NCI-H1694 (cell line): Measurements from ENCODE around the gene KAT6B.

Experiments used
- DNase-seq: peaks from one replicate; lab custom pipeline; 2025; lab: John Stamatoyannopoulos, UW

KAT6B gene

DNA sequence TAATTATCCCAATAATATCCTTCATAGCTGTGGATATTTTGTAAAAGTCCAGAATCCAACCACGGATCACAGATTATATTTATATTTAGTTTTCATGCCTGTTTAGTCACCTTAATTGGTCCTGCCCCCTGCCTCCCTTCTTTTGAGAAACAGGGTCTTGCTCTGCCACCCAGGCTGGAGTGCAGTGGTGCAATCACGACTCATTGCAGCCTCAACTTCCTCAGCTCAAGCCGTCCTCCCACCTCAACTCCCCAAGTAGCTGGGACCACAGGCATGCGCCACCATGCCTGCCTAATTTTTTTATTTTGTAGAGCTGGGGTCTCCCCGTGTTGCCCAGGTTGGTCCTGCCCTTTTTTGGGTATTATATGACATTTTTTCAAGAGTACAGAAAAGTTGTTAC lies 129.4 kb downstream of the KAT6B start:
- DNase-seq, result no peak

DNA sequence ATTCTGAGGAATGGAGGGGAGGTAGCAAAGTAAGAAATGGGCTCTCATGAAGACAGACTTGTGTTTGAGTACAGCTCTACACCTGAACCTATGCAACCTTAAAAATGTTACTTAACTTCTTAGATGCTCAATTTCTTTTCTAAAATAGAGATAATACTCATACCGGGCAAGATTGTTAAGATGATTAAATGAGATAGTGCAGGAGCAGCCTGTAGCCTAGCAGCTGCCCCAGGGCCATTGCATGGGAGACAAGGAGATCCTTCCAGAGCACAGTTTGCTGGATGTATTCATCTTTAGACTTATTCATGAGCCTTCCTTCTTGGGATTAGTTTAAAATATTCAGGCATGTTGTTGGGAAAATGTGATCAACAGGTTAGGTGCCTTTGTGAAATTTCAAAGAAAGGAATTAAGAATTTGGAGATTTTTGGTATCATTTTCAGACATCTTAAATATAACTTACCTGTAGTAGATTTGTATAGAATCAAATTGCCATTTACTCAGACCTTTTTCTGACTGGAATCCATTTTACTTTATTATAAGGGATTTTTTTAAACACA lies 130.2 kb downstream of the KAT6B start:
- no peak for DNase-seq

DNA sequence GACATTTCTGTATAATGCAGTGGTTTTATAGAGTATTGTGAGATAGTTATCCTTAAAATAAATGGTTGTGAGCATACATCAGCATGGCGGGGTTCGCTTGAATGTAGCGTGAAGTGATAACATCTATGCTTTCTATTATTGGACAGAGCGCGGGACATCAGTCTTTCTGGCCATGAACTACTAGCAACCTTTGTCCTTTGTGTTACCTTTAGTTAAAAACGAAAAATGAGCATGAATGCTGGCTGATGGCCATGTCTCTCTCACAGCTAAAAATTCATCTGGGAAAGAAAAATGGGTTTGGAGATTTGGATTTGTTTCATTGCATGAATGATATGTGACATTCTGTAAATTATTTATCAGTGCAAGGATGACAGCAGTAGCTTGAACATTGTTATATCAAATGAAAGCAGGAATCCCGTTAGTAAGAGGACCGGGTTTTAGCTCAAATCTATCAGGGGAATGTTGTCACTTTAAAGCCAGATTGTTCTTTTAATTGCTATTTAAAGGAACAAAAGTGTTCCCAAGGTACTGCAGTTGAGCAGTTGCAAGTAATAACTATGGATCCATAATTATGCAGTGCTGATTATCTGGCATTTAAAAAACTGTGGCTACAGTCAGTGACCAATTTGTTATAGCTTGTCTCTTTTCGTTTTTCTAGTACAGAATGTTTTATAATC lies 131.0 kb downstream of the KAT6B start:
- no peak for DNase-seq

DNA sequence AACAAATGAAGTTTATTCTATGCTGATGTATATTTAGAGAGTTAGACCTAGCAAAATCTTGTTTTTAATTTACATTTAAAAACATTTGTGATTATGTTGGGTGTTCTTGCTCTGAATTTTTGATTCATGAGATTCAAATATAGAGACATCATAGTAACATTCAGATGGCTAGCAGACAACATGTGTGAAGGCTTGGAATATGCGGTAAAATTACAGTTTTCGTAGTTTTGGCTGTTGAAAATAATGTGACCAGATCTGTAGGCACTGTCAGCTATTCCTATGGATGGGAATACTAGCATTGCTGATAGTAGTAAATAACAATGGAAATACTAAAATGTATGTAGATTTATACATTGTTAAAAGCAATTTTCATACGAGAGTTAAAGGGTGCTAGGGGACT lies 131.9 kb downstream of the KAT6B start:
- DNase-seq, result no peak

DNA sequence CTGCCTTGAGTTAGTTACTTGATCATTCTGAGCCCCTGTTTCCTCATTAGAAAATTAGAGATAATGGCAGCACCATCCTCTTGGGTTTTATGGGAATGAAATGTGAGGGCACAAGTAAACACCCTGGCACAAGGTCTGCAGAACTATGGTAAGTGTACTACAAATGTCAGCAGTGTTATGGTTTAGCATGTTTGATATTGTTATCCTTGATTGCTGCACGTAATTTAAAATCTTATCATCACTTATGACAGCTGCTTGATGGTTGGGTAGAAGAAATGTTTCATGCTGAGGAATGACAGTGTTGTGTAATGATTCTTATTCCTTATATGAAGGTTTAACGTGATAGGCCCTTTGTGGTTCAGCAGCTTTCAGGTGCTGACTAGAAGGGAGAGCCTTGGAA lies 134.3 kb downstream of the KAT6B start:
- DNase-seq, result no peak

DNA sequence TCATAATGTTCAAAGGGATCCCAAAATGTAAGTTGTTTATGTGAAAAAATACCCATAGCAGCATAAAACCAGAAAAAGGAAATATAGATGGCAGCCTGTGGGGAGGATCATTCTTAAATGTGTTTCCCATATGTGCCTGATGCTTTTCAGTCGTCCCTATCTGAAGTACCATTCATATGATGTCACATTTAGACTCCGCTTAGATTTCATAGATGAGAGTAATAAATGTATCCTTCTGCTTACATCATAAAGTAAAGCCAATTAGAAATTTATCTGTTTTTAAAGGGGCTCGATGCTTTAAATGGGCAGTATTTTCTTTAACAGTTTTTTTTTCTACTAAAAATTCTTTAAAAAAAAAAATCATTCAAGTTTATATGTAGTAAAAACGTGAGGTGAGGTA lies 136.1 kb downstream of the KAT6B start:
- no peak for DNase-seq

DNA sequence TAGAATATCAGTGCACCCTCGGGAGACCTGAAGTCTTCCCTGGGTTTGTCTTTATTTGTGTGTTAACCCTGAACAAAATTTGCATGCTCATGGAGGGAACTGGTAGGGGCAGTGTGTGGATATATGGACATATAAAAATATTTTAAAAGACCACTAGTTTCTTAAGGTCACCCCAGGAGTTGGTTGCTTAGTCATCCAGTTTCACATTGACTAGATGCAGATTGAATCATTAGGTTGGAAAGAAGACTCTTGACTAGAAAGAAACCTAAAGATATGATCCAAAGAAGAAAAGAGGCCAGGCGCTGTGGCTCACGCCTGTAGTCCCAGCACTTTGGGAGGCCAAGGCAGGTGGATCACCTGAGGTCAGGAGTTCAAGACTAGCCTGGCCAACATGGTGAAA lies 137.1 kb downstream of the KAT6B start:
- no peak for DNase-seq

DNA sequence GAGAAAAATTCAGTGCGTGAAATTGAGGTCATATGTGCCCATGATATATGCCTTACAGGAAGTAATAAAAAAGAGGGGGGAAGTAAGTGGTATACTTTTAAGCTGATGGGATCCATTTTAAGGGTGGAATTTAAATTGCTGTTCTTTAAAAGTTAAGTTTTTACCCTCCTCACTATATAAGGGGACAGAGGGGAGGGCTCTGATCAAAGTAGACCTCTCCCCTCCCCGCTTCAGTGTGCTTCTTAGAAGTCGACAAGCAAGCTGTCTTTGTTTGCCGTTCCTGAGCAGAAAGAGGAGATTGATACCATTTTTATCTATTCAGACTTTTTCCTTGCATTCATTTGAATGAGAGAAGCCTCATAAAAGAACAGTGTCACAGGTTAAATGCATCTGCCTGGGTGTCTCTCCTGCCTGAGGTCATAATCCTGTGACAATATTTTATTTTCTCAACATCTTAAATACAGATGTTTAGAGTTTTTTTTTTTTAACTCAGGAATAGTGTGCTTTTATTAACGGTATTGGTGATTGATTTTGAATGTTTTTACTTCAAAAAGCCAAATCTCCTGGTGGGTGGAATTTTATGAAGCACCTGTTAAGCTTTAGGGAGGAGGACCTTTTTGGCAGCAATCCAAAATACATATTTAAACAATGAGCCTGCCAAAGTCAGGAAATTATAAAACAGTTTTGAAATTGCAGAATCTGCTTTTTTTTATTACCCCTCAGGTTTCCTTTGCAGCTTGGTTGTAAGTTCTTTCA lies 141.7 kb downstream of the KAT6B start:
- DNase-seq, result no peak

DNA sequence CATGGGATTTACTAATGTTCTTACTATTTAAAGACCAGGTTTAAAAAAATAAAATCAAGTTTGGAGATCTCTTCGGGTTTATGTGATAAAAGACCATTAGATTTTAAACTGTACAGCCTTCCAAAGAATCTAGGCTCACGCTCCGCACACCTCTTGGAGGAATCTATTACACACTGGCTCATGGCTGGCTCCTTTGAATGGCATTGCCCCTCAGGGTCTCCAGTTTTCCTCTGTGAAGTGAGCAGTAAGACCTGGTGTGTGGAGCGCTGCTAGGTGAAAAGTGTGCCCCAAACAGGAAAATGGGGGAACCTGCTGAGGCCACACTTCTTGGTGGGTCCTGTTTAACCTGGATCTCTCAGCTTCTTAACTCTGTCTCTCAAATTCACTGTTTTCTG lies 142.3 kb downstream of the KAT6B start:
- no peak for DNase-seq

- no peak for DNase-seq
Measured at GRCh38 chr10:74969093-74969492, 142.7 kb downstream of the KAT6B start.

DNA sequence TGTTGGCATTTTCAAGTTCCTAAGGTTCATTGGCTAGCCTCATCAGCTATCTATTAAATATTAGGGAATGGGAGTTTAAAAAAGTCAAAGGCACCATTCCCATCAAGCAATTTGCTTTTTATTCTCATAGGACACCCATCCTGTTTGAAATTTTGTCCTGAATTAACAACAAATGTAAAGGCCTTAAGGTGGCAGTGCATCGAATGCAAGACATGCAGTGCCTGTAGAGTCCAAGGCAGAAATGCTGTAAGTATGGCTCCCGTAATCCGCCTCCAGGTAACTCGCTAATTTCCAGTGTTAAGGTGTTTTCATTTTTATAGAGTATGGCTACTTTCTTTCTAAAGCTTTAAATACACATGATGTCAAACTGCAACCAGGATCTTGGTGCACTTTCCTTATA lies 143.1 kb downstream of the KAT6B start:
- DNase-seq, result no peak

- no peak for DNase-seq
Measured at GRCh38 chr10:74973741-74974392, 147.5 kb downstream of the KAT6B start.

- no peak for DNase-seq
Measured at GRCh38 chr10:74975758-74976157, 149.4 kb downstream of the KAT6B start.

DNA sequence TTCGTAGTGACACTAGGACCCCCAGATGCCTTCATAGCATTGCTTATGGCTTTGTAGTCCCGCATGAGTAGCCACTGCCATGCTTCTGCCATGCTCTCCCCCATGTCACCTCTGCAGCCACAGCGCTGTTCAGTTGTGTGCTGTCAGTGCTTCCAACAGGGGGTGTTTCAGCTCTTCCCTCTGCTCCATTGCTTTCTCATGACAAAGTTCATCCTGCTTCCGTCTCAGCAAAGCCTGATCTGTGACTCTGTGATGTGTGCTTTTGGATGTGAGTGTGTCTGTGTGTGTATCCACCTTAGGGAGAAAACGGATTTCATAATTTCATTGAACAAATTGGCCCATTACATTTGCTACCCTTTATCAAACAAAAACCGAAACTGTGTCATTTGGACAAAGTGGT lies 150.2 kb downstream of the KAT6B start:
- DNase-seq, result no peak

DNA sequence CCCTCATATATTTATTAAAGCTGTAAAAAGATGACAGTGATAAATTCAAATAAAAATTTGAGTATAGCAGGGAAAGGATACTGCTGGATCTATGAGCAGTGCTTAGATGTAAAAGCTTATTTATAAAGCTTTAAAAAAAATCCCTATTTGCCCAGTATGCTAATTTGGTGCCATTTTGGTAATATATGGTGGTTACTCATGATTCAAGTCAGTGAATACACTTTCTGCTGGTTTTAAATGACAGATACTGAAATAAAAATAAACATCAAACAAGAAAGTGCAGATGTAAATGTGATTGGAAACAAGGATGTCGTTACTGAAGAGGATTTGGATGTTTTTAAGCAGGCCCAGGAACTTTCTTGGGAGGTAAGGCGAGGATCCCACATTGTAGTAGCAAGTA lies 150.7 kb downstream of the KAT6B start:
- no peak for DNase-seq

DNA sequence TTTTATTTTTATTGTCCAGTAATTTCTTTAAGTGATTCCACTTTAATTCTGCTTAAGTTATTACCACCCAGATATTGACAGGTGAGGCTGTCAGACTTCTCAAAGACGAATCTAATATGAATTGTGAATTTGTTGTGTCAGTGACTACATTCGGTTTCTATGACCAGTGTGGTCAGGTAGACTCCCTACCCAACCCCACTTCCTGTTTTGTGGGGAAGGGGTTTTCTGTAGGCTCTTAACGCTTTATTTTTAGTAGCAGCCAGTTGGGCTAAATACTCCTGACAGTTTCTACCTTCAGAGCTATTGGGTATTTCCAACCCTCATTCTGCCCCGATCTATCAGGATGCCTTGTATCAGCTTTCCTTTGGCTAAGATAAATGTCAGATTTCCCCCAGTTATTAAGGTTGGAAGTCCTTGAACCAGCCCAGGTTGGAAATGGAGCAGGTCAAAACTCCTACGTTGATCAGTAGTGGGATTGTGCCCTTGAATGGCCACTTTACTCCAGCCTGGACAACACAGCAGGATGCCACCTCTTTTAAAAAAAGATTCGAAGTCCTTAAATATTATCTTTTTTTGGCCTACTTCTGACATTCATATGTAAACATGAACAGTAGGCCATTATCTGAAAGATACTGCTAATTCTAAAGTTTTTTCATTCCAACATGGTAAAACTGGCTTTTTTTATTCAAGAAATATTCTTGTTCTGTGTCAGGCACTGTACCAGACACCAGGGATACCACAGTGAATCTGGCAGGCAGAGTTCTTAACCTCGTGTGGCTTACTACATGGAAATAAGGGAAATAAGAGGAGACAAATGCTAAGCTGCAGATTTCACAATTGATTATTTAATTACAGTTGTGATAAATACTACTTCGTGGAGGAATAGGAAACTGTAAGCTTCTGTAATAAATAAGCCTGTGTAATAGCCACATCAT lies 151.8 kb downstream of the KAT6B start:
- no peak for DNase-seq

DNA sequence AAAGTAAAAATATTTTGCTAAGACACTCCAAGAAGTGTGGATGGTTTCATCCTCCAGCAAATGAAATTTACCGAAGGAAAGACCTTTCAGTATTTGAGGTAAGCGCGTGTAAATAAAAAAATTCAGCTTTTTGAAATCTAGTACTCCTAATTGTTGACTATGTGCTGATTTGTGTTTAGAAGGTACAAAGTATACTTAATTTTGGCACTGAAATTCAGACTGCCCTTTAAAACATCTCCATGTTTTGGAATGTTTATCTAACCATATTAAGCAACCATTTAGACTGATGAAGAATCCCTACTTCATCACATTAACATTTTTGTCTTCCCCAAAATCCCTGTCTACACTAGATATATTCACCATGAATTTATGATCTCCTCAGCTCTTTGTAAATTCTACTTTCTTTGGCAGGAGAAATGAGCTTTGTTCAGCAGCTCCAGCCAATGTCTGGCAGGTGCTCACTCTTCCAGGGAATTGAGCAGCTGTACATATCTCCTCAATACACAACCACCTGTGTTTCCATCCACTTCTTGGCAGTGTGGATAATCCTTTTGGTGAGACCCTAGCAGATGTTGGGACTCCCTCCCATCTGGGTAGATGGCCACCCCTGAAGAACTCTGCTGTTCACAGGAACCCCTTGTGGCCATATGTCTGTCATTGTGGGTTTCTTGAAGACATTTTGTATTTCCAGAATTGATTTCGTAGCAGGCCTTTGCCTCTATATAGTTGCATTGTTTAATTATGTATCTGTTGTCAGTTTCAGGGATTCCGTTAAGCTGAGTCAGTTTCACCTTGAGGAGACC lies 155.6 kb downstream of the KAT6B start:
- no peak for DNase-seq

GRCh38 chr10:74982634-74982982 lies 156.2 kb downstream of the KAT6B start:
- DNase-seq, result no peak

DNA sequence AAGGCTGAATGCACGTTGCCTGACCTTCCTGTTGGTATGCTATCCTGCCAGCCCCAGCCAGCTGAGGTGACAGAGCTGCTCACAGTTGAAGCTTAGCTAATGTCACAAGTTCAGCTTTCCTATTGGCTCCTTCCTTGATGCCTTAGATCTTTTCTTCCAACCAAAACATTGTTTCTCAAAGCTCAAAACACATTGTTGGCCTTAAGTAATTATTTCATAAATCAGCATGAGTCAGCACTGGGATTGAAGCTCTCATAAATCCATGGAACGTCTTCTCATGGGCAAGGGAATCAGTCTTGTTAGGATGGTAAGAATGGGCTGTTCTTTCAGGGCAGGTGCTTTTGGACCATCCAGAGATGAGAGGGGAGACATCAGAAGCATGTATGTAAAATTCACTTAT lies 157.0 kb downstream of the KAT6B start:
- no peak for DNase-seq

- no peak for DNase-seq
Measured at GRCh38 chr10:74987339-74988053, 161.1 kb downstream of the KAT6B start.
